Measurements from ENCODE around the gene ZNF785. TPM values are rescaled to one million over a fixed set of nuclear protein-coding genes. Genes with fewer than 3 reads are reported as not detected.

The ZNF785 gene
- total RNA-seq, 4 donors from 2014 or later, result 0.70 to 3.2 (median 1.0) TPM

- Histone ChIP-seq H3K4me3 (no peak overlapping the region), H3K9me3 (no peaks in the 10 kb centered on the region), H3K4me1 (peaks cover 28 to 29% of the 10 kb centered on the region in 2 donors), H3K36me3 (peaks cover 0 to 14% of the 10 kb centered on the region in 2 donors), H3K27me3 (no peaks in the 10 kb centered on the region), H3K27ac (peak overlapping the region in 3 of 4 donors; percentile 98 to 99 (median 99))
- ATAC-seq, result no peak
- intact Hi-C loops (cut with DNase I; ENCODE audit: low total_unique reads), result loop anchor here (10.0 kb wide), 1 partner anchor 71 kb away; no protein-coding TSS in a partner anchor
- no peak for DNase-seq
- TF ChIP-seq CTCF (IDR thresholded peaks at IDR 0.05 in 4 of 5, conservative IDR thresholded peaks at IDR 0.05 in 1 of 5) (no peak), POLR2A (IDR thresholded peaks at IDR 0.05) (no peak)
- in situ Hi-C loops (cut with MboI; ENCODE audit: low sequenced_read_pairs in 4 of 4), result no loop called here
Measured at GRCh38 chr16:30555315-30556124, 30.0 kb downstream of the ZNF785 start.

- H3K4me1 ChIP-seq, result peaks cover 28 to 29% of the 10 kb centered on the region in 2 donors
- in situ Hi-C loops (cut with MboI; ENCODE audit: low sequenced_read_pairs in 4 of 4), result no loop called here
- ATAC-seq, result no peak
Measured at GRCh38 chr16:30554557-30555314, 30.8 kb downstream of the ZNF785 start.

DNA sequence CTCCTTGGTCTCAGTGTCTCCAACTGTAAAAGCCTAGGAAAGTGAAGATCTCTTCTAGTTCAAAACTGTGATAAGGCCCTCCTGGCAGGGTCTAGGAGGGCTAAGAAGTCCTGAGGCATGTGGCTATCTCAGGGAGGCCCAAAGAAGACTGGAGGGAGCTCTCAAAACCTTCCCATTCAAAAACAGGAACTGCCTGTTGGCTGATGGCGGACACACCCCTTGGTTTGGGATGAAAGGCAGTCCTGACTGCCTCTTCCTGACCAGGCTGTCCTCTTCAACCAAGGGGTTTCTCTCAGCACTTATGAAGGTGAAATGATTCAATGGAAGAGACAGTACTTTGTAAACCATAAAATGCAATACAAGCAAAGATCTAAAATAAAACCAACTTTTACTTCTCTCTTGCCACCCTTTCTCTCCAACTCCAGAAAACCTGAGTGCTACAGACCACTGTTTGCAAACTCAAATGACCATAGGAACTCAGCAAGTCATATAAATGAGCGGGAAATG, 32.1 kb downstream of the ZNF785 start:
- no peak for TF ChIP-seq CTCF (IDR thresholded peaks at IDR 0.05 in 4 of 5, conservative IDR thresholded peaks at IDR 0.05 in 1 of 5)
- TF ChIP-seq POLR2A (IDR thresholded peaks at IDR 0.05), result no peak
- Histone ChIP-seq H3K27me3 (no peaks in the 10 kb centered on the region), H3K4me1 (peaks cover 25 to 29% of the 10 kb centered on the region in 2 donors), H3K27ac (peak overlapping the region in 3 of 4 donors; percentile 25 to 99 (median 47)), H3K4me3 (no peak overlapping the region), H3K36me3 (peaks cover 0 to 14% of the 10 kb centered on the region in 2 donors), H3K9me3 (no peaks in the 10 kb centered on the region)
- DNase-seq (no peak), ATAC-seq (no peak)
- intact Hi-C loops (cut with DNase I; ENCODE audit: low total_unique reads) (loop anchor here (10.0 kb wide), 1 partner anchor 69 kb away; no protein-coding TSS in a partner anchor), in situ Hi-C loops (cut with MboI; ENCODE audit: low sequenced_read_pairs in 4 of 4) (no loop called here)

More at GRCh38 chr16:30554557-30555314, 30.8 kb downstream of the ZNF785 start:
- H3K27ac ChIP-seq, result peak overlapping the region in 1 of 4 donors; percentile 99
- no peak for TF ChIP-seq POLR2A (IDR thresholded peaks at IDR 0.05)
- no peak for TF ChIP-seq CTCF (IDR thresholded peaks at IDR 0.05 in 4 of 5, conservative IDR thresholded peaks at IDR 0.05 in 1 of 5)
- peaks cover 0 to 14% of the 10 kb centered on the region in 2 donors for H3K36me3 ChIP-seq
- H3K27me3 ChIP-seq, result no peaks in the 10 kb centered on the region
- H3K9me3 ChIP-seq, result no peaks in the 10 kb centered on the region
- DNase-seq, result no peak
- H3K4me3 ChIP-seq, result no peak overlapping the region
- intact Hi-C loops (cut with DNase I; ENCODE audit: low total_unique reads), result loop anchor here (10.0 kb wide), 1 partner anchor 70 kb away; no protein-coding TSS in a partner anchor

DNA sequence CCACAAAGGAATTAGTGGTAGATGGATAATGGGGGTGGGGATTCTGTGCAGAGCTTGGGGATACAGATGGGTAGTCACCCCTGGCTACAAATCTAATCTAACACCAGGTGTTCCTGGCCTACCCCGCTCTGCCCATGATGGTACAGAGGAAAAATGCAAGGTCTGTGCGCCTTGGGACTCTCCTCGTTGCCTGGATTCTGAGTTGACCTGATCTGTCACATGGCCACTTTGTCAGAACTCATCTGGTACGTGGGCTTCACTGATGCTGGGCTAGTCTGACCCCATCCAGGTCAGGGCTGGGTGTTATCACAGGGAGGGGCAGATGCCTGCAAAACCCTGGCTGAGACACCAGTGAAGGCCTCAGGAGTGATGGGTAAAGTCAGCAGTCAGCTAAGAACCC, 32.5 kb downstream of the ZNF785 start:
- H3K4me1 ChIP-seq, result peaks cover 25 to 29% of the 10 kb centered on the region in 2 donors
- H3K36me3 ChIP-seq, result peaks cover 0 to 14% of the 10 kb centered on the region in 2 donors
- no peak for ATAC-seq
- no peaks in the 10 kb centered on the region for H3K9me3 ChIP-seq
- TF ChIP-seq POLR2A (IDR thresholded peaks at IDR 0.05) (no peak), CTCF (IDR thresholded peaks at IDR 0.05 in 4 of 5, conservative IDR thresholded peaks at IDR 0.05 in 1 of 5) (no peak)
- no peak for DNase-seq
- in situ Hi-C loops (cut with MboI; ENCODE audit: low sequenced_read_pairs in 4 of 4), result no loop called here
- H3K27ac ChIP-seq, result peak overlapping the region in 3 of 4 donors; percentile 25 to 99 (median 47)
- no peaks in the 10 kb centered on the region for H3K27me3 ChIP-seq
- no peak overlapping the region for H3K4me3 ChIP-seq
- intact Hi-C loops (cut with DNase I; ENCODE audit: low total_unique reads), result loop anchor here (10.0 kb wide), 1 partner anchor 68 kb away; no protein-coding TSS in a partner anchor
